Fibroblast of pulmonary artery (primary cell): ENCODE measurements around the gene MYL1.

Experiments
- DNase-seq: peaks from one replicate; pipeline ENCODE4 v3.0.0-alpha.2; 2010; ENCODE audit warnings: low read depth
- H3K4me3 ChIP-seq: replicated peaks from 2 replicates; pipeline ENCODE4 v1.5.1; 2011; ENCODE audit warnings: low read depth, mild to moderate bottlenecking, control low read depth, low read length, moderate library complexity
- TF ChIP-seq, protein P1 (sequence below): IDR thresholded peaks from 2 replicates; pipeline ENCODE4 v1.5.1; 2011; ENCODE audit warnings: mild to moderate bottlenecking, control low read depth, low read length, inconsistent platforms; ENCODE audit errors: missing control alignments

MYL1 gene

GRCh38 chr2:210324458-210324857 lies 9.5 kb upstream of the MYL1 start:
- no peak overlapping the region for H3K4me3 ChIP-seq
- no peak for DNase-seq
- TF ChIP-seq, protein P1, sequence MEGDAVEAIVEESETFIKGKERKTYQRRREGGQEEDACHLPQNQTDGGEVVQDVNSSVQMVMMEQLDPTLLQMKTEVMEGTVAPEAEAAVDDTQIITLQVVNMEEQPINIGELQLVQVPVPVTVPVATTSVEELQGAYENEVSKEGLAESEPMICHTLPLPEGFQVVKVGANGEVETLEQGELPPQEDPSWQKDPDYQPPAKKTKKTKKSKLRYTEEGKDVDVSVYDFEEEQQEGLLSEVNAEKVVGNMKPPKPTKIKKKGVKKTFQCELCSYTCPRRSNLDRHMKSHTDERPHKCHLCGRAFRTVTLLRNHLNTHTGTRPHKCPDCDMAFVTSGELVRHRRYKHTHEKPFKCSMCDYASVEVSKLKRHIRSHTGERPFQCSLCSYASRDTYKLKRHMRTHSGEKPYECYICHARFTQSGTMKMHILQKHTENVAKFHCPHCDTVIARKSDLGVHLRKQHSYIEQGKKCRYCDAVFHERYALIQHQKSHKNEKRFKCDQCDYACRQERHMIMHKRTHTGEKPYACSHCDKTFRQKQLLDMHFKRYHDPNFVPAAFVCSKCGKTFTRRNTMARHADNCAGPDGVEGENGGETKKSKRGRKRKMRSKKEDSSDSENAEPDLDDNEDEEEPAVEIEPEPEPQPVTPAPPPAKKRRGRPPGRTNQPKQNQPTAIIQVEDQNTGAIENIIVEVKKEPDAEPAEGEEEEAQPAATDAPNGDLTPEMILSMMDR, result no peak

GRCh38 chr2:210323003-210323402 lies 8.0 kb upstream of the MYL1 start:
- H3K4me3 ChIP-seq, result no peak overlapping the region
- TF ChIP-seq, protein P1, result no peak
- DNase-seq, result no peak

GRCh38 chr2:210318891-210319290 lies 3.9 kb upstream of the MYL1 start:
- no peak overlapping the region for H3K4me3 ChIP-seq
- TF ChIP-seq, protein P1, result no peak
- DNase-seq, result no peak

GRCh38 chr2:210318486-210318885 lies 3.5 kb upstream of the MYL1 start:
- TF ChIP-seq, protein P1, result no peak
- DNase-seq, result no peak
- no peak overlapping the region for H3K4me3 ChIP-seq

DNA sequence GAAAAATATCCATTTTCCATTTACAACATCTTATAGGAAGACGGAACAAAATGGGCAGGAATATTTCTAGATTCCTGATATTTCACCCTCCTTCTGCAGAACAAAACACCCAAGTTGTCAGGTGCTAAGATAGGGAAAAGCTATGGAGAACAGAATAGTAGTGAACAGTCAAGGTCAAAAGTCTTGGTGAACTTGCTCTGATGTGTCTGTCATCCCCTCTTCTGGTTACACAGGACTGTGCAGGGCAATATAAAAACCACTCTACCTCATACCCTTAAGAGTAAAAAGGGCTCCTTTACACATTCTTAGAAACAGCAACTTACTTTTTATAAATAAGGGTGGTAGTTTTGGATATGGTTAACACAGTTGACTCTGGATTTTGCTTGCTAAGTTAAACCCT lies 4.4 kb downstream of the MYL1 start:
- TF ChIP-seq, protein P1, result no peak
- no peak for DNase-seq
- H3K4me3 ChIP-seq, result no peak overlapping the region

- no peak for DNase-seq
- TF ChIP-seq, protein P1, result no peak
Measured at GRCh38 chr2:210309548-210310233, 5.3 kb downstream of the MYL1 start.

DNA sequence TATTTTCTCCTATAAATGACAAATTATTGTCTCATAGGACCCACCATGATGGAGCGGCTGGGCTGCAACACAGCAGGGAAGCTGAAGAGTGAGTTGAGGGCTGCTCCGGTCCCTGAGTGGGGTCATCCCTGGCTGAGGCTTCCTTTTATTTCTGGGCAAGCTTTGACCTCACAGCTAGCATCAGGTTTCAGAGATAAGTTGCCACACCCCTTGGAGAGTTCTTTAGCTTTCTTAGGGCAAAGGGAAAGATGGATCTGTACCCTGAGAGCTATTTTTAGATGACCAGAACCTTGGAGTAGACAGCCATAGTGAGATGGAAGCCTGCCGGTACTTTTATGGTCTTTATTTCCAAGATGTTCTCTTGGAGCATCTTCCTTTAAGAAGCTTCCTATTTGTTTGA lies 11.5 kb downstream of the MYL1 start:
- no peak for DNase-seq
- H3K4me3 ChIP-seq, result no peak overlapping the region
- TF ChIP-seq, protein P1, result no peak

More at GRCh38 chr2:210309548-210310233, 5.3 kb downstream of the MYL1 start:
- H3K4me3 ChIP-seq, result no peak overlapping the region
